CD4-positive, alpha-beta T cell treated with Interleukin-4 for 1 hour (primary cell): ENCODE measurements around the gene ZNF439.
"Not testable (repeated sequence)": the region's sequence is repeated elsewhere in the genome, so short reads cannot be mapped to it uniquely, and the experiment has no call there.

Source experiments
- DNase-seq, 2 donors: peaks; one replicate each; pipeline ENCODE4 v3.0.0-alpha.2; 2020 to 2022

The ZNF439 gene

DNA sequence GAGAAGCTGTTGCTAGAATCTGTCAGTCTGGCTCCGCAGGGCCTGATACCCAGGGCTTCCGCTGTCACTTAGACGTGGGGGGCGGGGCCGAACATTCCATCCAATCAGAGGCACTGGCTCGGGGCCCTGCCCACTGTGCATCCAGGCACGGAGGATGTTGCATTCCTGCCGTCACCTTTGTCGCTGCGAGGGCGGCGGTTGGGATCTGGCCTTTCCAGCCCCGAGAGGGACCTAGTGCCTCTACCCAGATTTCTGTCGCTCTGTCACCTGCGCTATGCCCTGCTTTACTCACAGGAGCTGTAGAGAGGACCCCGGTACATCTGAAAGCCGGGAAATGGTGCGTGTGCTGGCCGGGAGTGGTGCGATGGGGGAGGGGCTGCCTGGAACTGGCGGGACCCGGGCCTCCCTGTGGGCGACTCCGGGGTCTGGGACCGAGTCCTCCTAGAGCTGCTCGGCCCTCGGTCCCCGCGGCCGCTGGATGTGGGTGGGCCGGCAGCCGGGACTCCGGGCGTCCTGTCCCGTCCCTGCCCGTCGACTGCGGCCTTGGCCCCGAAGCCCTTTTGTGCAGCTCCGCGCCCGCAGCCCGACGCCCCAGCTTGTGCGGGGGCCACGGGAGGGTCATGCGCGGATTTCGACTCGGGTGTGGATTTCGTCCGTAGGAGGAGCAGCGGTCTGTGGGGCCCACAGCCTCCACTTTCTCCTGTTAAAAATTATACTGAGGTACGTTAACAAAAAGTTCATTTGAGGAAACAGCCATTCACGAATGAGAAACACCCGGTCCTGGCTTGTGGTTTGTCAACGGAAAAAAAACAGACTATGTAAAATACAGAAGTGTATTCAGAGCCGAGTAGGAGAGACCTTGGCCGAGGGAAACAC lies at the start of gene ZNF439:
Gene ZNF439 (plus strand): TSS at position 133 of the 876 bp plus-strand sequence. CDS start 142 bp downstream, at position 275.
- peak; percentile 90 to 91 for DNase-seq

DNA sequence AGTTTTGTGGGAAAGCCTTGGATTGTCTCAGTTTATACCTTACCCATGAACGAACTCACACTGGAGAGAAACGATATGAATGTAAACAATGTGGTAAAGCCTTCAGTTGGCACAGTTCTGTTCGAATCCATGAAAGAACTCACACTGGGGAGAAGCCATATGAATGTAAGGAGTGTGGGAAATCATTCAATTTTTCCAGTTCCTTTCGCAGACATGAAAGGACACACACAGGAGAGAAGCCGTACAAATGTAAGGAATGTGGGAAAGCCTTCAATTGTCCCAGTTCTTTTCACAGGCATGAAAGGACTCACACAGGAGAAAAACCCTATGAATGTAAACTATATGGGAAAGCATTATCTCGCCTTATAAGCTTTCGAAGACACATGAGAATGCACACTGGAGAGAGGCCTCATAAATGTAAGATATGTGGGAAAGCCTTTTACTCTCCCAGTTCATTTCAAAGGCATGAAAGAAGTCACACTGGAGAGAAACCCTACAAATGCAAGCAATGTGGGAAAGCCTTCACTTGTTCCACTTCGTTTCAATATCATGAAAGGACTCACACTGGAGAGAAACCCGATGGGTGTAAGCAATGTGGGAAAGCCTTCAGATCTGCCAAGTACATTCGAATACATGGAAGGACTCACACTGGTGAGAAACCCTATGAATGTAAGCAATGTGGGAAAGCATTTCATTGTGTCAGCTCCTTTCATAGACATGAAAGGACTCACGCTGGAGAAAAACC lies 42.0 kb upstream of the ZNF439 start:
- no peak for DNase-seq

DNA sequence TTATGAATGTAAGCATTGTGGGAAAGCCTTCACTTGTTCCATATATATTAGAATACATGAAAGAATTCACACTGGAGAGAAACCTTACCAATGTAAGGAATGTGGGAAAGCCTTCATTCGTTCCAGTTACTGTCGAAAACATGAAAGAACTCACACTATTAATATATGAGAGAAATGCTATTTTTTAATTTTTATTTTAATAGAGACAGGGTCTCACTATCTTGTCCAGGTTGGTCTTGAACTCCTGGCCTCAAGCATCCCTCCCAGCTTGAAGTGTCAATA lies 41.5 kb upstream of the ZNF439 start:
- no peak for DNase-seq

DNA sequence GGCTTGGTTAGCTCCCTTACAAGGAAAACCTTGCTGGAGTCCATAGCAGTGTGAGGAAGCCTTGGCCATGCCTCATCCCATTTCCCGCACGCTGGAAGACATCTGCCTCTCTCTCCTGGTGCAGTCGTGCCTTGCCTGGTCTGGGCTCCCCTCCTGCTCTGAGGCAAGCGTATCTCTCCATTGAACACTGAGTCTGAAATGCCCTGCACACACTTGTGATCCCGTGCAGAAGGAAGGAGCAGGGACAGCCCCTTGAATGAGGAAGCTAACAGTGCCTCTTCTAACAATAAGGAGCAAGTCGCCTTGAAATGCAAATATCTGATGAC lies 34.9 kb upstream of the ZNF439 start:
- DNase-seq = no peak

DNA sequence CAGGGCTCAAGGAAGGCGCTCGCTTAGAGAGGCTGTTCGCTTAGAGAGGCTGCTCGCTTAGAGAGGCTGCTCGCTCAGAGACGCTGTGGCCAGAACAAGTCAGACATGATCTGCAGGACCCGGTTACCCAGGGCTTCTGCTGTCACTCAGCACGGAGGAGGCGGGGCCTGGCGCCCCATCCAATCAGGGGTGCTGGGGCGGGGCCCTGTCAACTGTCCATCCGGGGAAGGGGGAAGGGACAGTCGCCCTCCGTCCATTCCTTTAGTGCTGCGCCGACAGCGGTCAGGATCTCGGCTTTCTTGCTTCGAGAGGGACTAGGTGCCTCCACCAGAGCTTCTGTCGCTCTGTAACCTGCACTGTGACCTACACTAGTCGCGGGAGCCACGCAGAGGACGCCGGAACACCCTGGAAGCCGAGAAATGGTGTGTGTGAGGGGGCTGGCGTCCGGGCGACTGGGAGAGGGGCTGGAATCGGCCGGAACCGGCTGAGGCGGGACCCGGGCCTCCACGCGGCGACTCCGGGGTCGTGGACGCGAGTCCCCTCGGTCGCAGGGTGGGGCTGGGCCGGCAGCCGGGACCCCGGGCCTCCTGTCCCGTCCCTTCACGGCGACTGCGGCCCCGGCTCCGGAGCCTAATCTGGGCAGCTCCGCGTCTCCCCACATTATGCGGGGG lies 34.4 kb upstream of the ZNF439 start, which contains the start of gene ZNF440:
Gene ZNF440 (plus strand): TSS at position 245 of the 671 bp plus-strand sequence. CDS start 175 bp downstream, at position 420.
- DNase-seq = peak; percentile 85 to 86

DNA sequence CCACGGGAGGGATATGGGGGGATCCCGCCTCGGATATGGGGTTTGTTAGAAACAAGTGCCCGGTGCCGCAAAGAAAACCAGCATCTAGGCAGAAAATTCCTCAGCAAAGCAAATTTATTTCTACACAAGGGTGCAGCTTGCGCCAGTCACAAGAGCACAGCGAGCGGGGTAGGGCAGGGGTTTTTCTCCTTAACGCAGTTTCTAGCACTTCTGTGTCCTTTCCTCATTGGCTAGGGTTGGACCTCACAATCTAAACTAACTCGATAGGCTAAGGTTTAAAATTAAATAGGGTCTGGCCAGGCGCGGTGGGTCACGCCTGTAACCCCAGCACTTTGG lies 33.9 kb upstream of the ZNF439 start:
- DNase-seq = no peak

DNA sequence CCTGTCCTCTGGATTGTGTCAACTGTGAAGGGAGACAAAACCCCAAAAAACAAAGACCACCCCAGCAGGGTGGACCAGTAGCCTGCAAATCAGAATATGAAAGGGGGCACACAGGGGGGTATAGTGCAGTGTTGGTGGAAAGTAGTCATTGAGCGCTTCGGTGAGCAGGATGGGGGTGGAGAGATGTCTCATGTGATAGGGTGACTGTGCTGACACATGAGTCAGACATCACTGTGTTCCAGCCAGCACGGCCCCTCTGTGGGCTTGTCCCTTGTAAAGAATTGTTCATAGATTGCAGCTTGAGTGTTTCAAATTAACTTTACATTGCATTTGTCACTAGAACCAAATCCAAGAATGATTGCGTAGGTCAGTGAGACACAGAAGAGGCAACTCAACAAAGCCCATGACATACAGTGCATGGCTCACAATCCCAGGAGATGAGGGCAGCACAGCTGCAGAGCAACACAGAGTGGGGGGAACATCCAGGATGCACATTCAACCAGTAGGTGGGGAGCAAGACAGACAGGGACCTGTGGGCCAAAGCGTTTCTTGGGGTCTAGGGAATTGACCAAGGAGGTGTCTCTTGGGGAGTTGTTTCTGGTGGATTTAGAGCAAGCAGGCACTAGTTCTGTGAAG lies 26.9 kb upstream of the ZNF439 start:
- no peak for DNase-seq

DNA sequence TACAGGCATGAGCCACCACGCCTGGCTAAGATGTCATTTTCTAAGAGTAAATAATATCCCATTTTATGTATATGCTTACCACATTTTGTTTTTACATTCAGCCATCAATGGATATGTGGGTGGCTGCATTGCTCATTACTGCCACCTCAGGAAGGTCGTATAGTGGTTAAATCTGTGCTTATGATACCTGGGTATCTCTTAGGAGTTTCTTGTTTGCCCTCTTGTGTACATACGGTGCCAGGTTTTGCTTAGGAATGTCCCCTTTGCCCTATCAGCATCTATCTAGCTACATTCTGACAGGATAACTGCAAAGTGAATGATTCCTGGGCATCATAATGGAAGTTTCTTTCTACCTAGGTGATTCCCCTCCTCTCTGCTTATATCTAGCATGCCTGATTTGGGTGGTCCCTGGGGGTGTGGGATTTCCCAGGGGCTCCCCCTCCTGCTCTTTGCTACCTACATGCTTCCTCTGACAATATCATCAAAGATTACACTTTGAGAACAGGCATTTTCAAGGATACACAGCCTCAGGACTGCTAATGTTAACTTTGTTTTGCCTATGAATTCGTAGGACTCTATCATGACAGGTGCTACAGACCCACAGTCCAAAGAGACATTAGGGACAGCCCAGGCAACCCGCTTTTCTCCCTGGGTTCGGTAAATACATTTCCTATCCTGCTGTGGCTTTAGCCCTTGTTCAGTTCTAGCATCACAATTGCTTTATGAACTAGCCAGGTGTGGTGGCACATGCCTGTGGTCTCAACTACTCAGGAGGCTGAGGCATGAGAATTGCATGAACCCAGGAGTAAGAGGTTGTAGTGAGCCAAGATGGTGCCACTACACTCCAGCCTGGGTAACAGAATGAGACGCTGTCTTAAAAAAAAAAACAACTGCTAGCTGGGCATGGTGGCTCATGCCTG lies 19.3 kb upstream of the ZNF439 start:
- DNase-seq = not testable (repeated sequence)

DNA sequence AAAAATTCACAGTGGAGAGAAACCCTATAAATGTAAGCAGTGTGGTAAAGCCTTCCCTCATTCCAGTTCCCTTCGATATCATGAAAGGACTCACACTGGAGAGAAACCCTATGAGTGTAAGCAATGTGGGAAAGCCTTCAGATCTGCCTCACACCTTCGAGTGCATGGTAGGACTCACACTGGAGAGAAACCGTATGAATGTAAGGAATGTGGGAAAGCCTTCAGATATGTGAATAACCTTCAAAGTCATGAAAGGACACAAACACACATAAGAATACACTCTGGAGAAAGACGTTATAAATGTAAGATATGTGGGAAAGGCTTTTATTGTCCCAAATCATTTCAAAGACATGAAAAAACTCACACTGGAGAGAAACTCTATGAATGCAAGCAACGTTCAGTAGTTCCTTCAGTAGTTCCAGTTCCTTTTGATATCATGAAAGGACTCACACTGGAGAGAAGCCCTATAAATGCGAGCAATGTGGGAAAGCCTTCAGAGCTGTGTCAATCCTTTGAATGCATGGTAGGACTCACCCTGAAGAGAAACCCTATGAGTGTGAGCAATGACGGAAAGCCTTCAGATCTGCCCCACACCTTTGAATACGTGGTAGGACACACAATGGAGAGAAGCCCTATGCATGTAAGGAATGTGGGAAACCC lies 16.1 kb upstream of the ZNF439 start:
- DNase-seq = no peak

DNA sequence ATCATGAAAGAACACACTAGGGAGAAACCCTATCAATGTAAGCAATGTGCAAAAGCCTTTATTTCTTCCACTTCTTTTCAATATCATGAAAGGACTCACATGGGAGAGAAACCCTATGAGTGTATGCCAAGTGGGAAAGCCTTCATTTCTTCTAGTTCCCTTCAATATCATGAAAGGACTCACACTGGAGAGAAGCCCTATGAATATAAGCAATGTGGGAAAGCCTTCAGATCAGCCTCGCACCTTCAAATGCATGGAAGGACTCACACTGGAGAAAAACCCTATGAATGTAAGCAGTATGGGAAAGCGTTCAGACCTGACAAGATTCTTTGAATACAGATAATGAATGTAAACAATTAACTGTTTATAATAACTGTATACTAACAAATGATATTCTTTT lies 15.0 kb upstream of the ZNF439 start:
- DNase-seq = no peak

DNA sequence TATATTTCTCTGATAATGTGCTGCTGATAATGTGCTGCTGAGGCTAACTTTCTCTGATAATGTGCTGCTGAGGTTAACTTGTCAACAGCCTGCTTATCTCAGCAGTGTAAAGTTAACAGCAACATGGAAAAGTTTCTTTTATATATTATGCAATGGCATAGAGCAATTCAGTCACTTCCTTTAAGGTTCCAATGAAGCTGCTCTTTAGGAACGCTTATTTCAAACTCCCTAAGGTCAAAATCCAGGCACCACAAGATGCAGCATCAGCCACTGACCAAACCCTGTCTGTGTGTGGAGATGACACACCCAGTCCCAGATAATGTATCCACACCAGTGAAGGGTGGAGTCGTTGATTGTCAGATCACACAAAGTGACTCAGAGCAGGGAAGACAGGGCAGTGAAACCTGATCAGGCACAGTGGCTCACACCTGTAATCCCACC lies 12.9 kb upstream of the ZNF439 start:
- not testable (repeated sequence) for DNase-seq

DNA sequence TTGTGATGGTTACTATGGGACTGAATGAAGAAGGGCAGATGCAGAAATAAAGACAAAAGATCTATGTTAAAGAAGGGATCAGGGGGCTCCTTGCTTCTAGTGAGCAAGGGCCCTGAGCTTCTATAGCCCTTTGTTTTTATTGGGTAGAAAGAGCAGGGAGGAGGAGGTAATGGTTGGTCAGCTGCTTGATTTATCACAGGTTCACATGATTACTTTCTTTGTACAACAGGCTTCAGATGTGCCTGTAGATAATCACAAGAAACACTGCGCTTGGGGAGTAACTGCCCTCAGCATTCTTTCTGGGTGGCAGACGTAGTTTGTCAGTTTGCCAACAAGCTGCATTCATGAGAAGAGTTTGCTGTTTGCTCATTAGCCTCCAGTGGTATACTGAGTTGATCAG lies 4.8 kb upstream of the ZNF439 start:
- DNase-seq = no peak

DNA sequence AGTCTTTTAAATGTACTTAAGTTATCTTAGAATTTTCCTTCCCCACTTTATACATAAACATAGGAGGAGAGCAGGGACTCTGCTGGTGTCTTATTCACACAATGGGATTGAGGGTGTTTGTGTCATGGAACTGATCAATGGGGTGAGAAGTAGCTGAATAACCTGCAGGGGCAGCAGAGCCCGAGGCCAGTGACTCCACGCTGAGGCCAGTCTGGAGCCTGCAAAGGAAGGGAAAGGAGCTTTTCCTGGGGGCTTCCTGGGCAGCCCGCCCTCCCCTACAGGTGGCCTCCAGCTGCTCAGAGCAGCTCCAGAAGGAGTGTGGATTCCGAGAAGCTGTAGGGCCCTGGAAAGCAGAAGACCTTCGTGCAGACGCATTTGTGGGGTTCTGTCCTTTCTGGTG lies 911 bp upstream of the ZNF439 start:
- DNase-seq = not testable (repeated sequence)

DNA sequence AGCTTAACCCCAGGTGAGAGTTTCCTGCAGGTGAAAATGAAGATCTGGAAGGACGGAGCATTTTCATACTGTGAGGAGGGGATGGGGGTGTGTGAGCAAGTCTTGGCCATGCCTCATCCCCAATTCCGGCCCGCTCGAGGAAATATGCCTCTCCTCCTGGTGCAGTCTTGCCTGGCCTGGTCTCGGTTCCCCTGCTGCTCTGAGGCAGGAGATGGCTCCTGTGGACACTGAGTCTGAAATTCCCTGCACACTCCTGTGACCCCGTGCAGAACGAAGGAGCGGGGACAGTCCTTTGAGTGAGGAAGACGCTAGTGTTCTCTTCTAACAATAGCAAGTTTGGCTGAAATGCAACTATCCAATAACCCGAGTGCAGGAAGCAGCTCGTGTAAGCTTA lies 329 bp upstream of the ZNF439 start:
- no peak for DNase-seq

DNA sequence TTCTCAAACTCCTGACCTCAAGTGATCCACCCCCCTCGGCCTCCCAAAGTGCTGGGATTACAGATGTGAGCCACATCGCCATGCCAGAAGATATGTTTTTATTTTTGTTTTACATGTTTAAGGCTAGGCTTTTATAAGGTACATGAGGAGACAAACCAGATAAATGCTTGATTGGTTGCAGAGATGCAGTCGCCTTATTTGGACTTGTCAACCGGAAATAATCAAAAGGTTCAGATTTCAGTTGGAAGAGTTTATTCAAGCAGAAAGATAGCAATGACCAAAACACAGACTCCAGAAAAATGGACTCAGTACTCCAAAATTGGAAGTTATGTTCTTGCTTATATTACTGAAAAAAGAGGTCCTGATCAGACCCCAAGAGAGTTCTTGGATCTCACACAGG lies 1.8 kb downstream of the ZNF439 start:
- not testable (repeated sequence) for DNase-seq

DNA sequence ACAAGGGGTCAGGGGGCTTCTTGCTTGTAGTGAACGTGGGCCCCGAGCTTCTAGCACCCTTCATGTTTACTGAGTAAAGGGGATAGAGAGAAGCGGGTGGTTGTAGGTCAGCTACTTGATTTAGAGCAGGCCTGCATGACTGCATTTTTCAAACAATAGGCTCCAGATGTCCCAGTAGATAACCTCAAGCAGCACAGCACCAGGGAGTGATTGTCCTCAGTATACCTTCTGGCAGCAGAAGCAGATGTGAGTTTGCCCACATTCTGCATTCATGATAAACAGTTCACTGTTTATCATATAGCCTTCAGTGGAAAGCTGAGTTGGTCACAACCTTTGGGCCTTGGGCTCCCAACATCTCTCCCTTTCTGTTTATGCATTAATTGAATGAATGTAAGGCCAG lies 4.8 kb downstream of the ZNF439 start:
- no peak for DNase-seq

DNA sequence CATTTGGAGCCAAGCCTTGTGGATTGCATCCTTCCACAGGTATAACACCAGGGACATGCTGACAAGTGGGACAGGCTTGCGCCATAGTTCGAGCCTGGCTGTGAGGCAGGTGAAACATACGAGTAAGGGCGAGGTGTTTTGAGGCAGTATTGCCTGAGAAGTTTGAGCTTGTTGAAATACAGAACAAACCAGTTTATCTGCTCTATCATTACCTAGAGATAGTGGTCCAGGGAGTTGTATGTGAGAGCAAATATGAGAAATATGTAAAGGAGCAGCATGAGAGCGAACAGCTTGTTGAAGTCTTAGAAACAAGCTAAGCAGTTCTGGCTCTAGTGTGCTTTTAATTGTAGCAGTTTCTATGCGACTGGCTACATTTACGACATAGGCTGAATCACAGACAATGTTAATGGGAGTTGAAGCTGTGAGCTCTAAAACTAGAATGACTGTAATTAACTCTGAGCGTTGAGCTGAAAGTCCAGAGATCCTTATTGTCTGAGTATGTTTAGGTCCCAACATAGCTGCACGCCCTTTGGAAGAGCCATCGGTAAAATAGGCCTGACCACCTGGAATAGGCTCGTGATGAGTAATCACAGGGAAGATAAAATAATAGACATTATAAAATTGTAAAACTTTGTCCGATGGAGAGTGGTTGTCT lies 8.2 kb downstream of the ZNF439 start:
- DNase-seq = no peak

DNA sequence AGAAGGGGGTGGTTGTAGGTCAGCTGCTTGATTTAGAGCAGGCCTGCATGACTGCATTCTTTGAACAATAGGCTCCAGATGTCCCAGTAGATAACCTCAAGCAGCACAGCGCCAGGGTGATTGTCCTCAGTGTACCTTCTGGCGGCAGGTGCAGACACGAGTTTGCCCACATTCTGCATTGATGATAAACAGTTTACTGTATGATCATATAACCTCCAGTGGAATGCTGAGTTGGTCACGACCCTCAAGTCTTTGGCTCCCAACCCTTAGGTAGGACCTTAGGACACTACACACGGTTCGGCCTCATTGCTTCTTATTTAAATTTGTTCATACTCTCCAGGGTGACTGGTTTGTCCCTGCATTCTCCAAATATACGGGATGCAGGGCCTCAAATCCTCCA lies 12.2 kb downstream of the ZNF439 start:
- DNase-seq = no peak

DNA sequence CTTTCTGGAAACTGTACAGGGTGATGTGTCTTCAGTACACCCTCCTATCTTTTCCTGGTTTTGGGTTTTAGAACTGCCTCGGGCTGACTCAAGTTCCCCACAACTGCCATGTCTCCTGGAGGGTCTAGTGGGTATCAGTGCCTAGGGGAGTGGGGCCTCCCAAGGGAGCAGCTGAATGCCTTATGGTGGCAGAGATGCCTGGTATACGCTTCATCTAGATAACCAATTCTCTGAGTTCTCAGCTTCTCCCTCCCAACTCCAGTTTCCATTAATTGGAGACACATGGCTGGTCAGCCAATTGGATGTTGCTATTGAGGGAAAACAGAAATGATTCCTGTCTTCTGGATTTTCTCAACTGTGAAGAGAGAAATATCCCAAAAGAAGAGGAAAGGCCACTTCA lies 12.8 kb downstream of the ZNF439 start:
- no peak for DNase-seq

DNA sequence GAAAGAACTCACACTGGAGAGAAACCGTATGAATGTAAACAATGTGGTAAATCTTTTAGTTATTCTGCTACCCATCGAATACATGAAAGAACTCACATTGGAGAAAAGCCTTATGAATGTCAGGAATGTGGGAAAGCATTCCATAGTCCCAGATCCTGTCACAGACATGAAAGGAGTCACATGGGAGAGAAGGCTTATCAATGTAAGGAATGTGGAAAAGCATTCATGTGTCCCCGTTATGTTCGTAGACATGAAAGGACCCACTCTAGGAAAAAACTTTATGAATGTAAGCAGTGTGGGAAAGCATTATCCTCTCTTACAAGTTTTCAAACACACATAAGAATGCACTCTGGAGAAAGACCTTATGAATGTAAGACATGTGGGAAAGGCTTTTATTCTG lies 19.2 kb downstream of the ZNF439 start:
- DNase-seq = not testable (repeated sequence)

DNA sequence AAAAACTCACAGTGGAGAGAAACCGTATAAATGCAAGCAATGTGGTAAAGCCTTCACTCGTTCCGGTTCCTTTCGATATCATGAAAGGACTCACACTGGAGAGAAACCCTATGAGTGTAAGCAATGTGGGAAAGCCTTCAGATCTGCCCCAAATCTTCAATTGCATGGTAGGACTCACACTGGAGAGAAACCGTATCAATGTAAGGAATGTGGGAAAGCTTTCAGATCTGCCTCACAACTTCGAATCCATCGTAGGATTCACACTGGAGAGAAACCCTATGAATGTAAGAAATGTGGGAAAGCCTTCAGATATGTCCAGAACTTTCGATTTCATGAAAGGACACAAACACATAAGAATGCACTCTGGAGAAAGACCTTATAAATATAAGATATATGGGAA lies 19.7 kb downstream of the ZNF439 start:
- no peak for DNase-seq
